HCT116 (cell line): Measurements from ENCODE around the gene ZNF785. TPM values are rescaled to one million over a fixed set of nuclear protein-coding genes. Genes with fewer than 3 reads are reported as not detected.

Experiments used
- ATAC-seq: fragments of 200-7000 bp; cut with Tn5 transposase; 2 replicates; pipeline ENCODE4 v1.9.1; 2020; ENCODE audit warnings: mild to moderate bottlenecking, moderate library complexity
- BruUV-seq: library from RNA; stranded (reverse); fragments of 400-500 nt; replicated peaks from 2 replicates; lab custom pipeline; 2021; lab: Mats Ljungman, UMichigan
- CTCF ChIA-PET: fragments of 300-600 bp; sonication (Branson Sonifier 250); formaldehyde crosslinking; loops from one replicate; lab custom pipeline; 2021; ENCODE audit warnings: antibody characterized with exemption; lab: Charles Lee
- POLR2A ChIA-PET: fragments of 300-600, 350-600 bp; sonication (Branson Sonifier 250); formaldehyde crosslinking; loops from one replicate; lab custom pipeline; 2021; ENCODE audit warnings: antibody characterized with exemption; lab: Charles Lee
- RAD21 ChIA-PET, 2 experiments: fragments of 300-600 bp; sonication (Branson Sonifier 250); formaldehyde crosslinking; loops; one replicate each; lab custom pipeline; 2023; ENCODE audit warnings: low total read pairs in 2 of 2; ENCODE audit not compliant: uncharacterized antibody in 2 of 2, unreplicated experiment in 2 of 2, low non-redundant PET in 1 of 2; lab: Charles Lee
- DNase-seq: peaks from one replicate; pipeline ENCODE4 v3.0.0-alpha.2; 2010; ENCODE audit warnings: low read depth, low spot score
- H2AFZ ChIP-seq: fragments of 200-600 bp; shearing (Covaris generic), sonication (generic); 2 replicates; pipeline ENCODE4 v1.6.1; 2017; ENCODE audit warnings: low read depth, mixed run types, mixed read lengths, antibody characterized with exemption, low read length; ENCODE audit not compliant: poor library complexity, severe bottlenecking
- H3K27ac ChIP-seq: 2 replicates; pipeline ENCODE4 v1.5.1; 2012; ENCODE audit warnings: low read depth, low read length
- H3K27me3 ChIP-seq: fragments of 200-600 bp; sonication (generic); 2 replicates; pipeline ENCODE4 v1.6.1; 2016; ENCODE audit warnings: mixed run types, low read length, mixed read lengths; ENCODE audit not compliant: insufficient read depth
- H3K36me3 ChIP-seq, 2 experiments: fragments of 200-500 bp in 1 of 2; fragments of 200-600 bp in 1 of 2; sonication (Bioruptor generic) in 1 of 2; sonication (generic) in 1 of 2; 2 replicates each; pipeline versions ENCODE4 v1.5.1 to v1.6.1; 2014 to 2016; ENCODE audit warnings: low read length in 2 of 2, inconsistent platforms in 1 of 2, mixed read lengths in 1 of 2, mixed run types in 1 of 2; ENCODE audit not compliant: insufficient read depth in 2 of 2, control insufficient read depth in 1 of 2
- H3K4me1 ChIP-seq, 2 experiments: fragments of 200-600 bp in 1 of 2; sonication (generic) in 1 of 2; 2 replicates each; pipeline versions ENCODE4 v1.5.1 to v1.6.1; 2012 to 2017; ENCODE audit warnings: low read length in 2 of 2, inconsistent platforms in 1 of 2, mild to moderate bottlenecking in 1 of 2, mixed read lengths in 1 of 2, mixed run types in 1 of 2, moderate library complexity in 1 of 2; ENCODE audit not compliant: insufficient read depth in 2 of 2, control insufficient read depth in 1 of 2
- H3K4me2 ChIP-seq: fragments of 200-600 bp; sonication (generic); 2 replicates; pipeline ENCODE4 v1.6.1; 2017; ENCODE audit warnings: mixed run types, low read length, mixed read lengths
- H3K4me3 ChIP-seq, 2 experiments: fragments of 200-600 bp in 1 of 2; sonication (generic) in 1 of 2; replicated peaks in 1 of 2; 2 replicates each; pipeline ENCODE4 v1.5.1; 2011 to 2016; ENCODE audit warnings: low read length in 2 of 2, control low read depth in 1 of 2, low read depth in 1 of 2, mild to moderate bottlenecking in 1 of 2, mixed read lengths in 1 of 2, mixed run types in 1 of 2
- H3K79me2 ChIP-seq: fragments of 200-600 bp; sonication (generic); 2 replicates; pipeline ENCODE4 v1.6.1; 2017; ENCODE audit warnings: mild to moderate bottlenecking, mixed run types, low read length, moderate library complexity, mixed read lengths; ENCODE audit not compliant: insufficient read depth
- H3K9ac ChIP-seq: fragments of 200-600 bp; sonication (generic); 2 replicates; pipeline ENCODE4 v1.6.1; 2016; ENCODE audit warnings: low read length, mixed read lengths
- H3K9me2 ChIP-seq: fragments of 200-600 bp; sonication (generic), shearing (Covaris generic); 2 replicates; pipeline ENCODE4 v1.6.1; 2017; ENCODE audit warnings: mixed run types, mild to moderate bottlenecking, moderate library complexity; ENCODE audit not compliant: insufficient read depth
- H3K9me3 ChIP-seq, 2 experiments: fragments of 200-500 bp in 1 of 2; fragments of 200-600 bp in 1 of 2; sonication (Bioruptor generic) in 1 of 2; sonication (generic) in 1 of 2; 2 replicates each; pipeline ENCODE4 v1.6.1; 2014 to 2017; ENCODE audit warnings: low read length in 2 of 2, mixed read lengths in 2 of 2, inconsistent platforms in 1 of 2, low read depth in 1 of 2, mild to moderate bottlenecking in 1 of 2, mixed run types in 1 of 2, moderate library complexity in 1 of 2; ENCODE audit not compliant: control insufficient read depth in 1 of 2, insufficient read depth in 1 of 2
- H4K20me1 ChIP-seq: fragments of 200-600 bp; sonication (generic), shearing (Covaris generic); 2 replicates; pipeline ENCODE4 v1.6.1; 2017; ENCODE audit warnings: mixed run types, mild to moderate bottlenecking, moderate library complexity; ENCODE audit not compliant: insufficient read depth
- CTCF ChIP-seq, 3 experiments: fragments of 200-600 bp in 1 of 3; sonication (generic) in 1 of 3; IDR thresholded peaks in 2 of 3; conservative IDR thresholded peaks in 1 of 3; 2 replicates each; pipeline ENCODE4 v1.5.1; 2012 to 2017; ENCODE audit warnings: low read depth in 2 of 3, low read length in 2 of 3, antibody characterized with exemption in 1 of 3, borderline replicate concordance in 1 of 3, control low read depth in 1 of 3, mild to moderate bottlenecking in 1 of 3, mixed read lengths in 1 of 3, mixed run types in 1 of 3, moderate library complexity in 1 of 3; ENCODE audit not compliant: insufficient read depth in 1 of 3
- EGR1 ChIP-seq: IDR thresholded peaks from 2 replicates; pipeline ENCODE4 v1.6.1; 2012; ENCODE audit warnings: low read depth
- ELF1 ChIP-seq: IDR thresholded peaks from 2 replicates; pipeline ENCODE4 v1.6.1; 2012; ENCODE audit warnings: low read depth, borderline replicate concordance
- EZH2 ChIP-seq: fragments of 200-600 bp; sonication (generic); IDR thresholded peaks from 2 replicates; pipeline ENCODE4 v1.6.1; 2017; ENCODE audit warnings: antibody characterized with exemption, mixed run types
- JUND ChIP-seq: IDR thresholded peaks from 2 replicates; pipeline ENCODE4 v1.6.1; 2012
- REST ChIP-seq: IDR thresholded peaks from 2 replicates; pipeline ENCODE4 v1.6.1; 2012; ENCODE audit warnings: low read depth
- SP1 ChIP-seq: IDR thresholded peaks from 2 replicates; pipeline ENCODE4 v1.6.1; 2012; ENCODE audit warnings: low read depth
- SRF ChIP-seq: IDR thresholded peaks from 2 replicates; pipeline ENCODE4 v1.6.1; 2012; ENCODE audit warnings: low read depth
- ZBTB33 ChIP-seq: IDR thresholded peaks from 2 replicates; pipeline ENCODE4 v1.6.1; 2011; ENCODE audit warnings: mild to moderate bottlenecking, low read length, moderate library complexity; ENCODE audit not compliant: insufficient replicate concordance; ENCODE audit errors: extremely low read depth
- intact Hi-C: fragments of 100-400 bp; cut with micrococcal nuclease; formaldehyde crosslinking; loops from 2 replicates; pipeline ENCODE4 v1.10.0; 2022
- total RNA-seq: library from RNA; stranded (reverse); gene quantifications from one replicate; pipeline ENCODE4 v1.2.1, GENCODE V29; 2021; ENCODE audit not compliant: unreplicated experiment

ZNF785 gene
- total RNA-seq, 1 experiment from 2014 or later = 0.15 TPM

- Histone ChIP-seq H2AFZ (no peak overlapping the region), H3K9ac (no peak overlapping the region), H3K4me1 (peaks cover 0 to 4% of the 10 kb centered on the region in 2 experiments; a peak in 1 of 4 replicates), H3K4me2 (no peak overlapping the region), H3K27ac (no peak overlapping the region), H3K79me2 (no peaks in the 10 kb centered on the region), H3K27me3 (no peaks in the 10 kb centered on the region)
- no peak for DNase-seq
- no peak for ATAC-seq
- intact Hi-C loops = no loop called here
- TF ChIP-seq ELF1 = no peak
- no peak for TF ChIP-seq ZBTB33
- TF ChIP-seq EGR1 = no peak
- TF ChIP-seq SP1 = no peak
- no peak for TF ChIP-seq CTCF (IDR thresholded peaks at IDR 0.05 in 2 of 3, conservative IDR thresholded peaks at IDR 0.05 in 1 of 3; ENCODE audit: borderline replicate concordance in 1 of 3, insufficient read depth in 1 of 3, low read depth in 2 of 3, low read length in 2 of 3)
- TF ChIP-seq EZH2 = no peak
- TF ChIP-seq JUND = no peak
- TF ChIP-seq REST = no peak
- TF ChIP-seq SRF = no peak
- TF ChIP-seq, all 23 proteins: peak for 0
- Histone ChIP-seq H4K20me1 (no peaks in the 10 kb centered on the region), H3K9me3 (peaks cover 0 to 9% of the 10 kb centered on the region in 2 experiments; a peak in 2 of 4 replicates), H3K4me3 (no peak overlapping the region), H3K36me3 (no peaks in the 10 kb centered on the region), H3K9me2 (no peaks in the 10 kb centered on the region)
- ChIA-PET POLR2A (no interaction called here), RAD21 (no interaction called here), CTCF (interaction anchor here (1.2 kb wide), 1 partner anchor 210 kb away, joined by 3 read pairs; no protein-coding TSS in a partner anchor)
- no TSS peak for BruUV-seq
Observed at GRCh38 chr16:30619202-30619601, 33.7 kb upstream of the ZNF785 start.
